ENCODE data around the gene PXMP2. TPM values are rescaled to one million over a fixed set of nuclear protein-coding genes. Genes with fewer than 3 reads are reported as not detected.
A peak's percentile ranks its signal among the peaks of the same experiment; 100 is the strongest.

The PXMP2 gene
- total RNA-seq (23.4 TPM), polyA plus RNA-seq (ENCODE audit: insufficient read depth, low read depth, low replicate concordance) (90.9 TPM)
- long read RNA-seq, donor 1, transcript PXMP2-201 (5 exons, 957 nt), result major isoform, 27 of 46 reads
- long read RNA-seq, donor 1, partial matches to known transcripts, result 18 of 46 reads
- long read RNA-seq, donor 1, other reads (novel, unspliced or antisense), result 0 of 46 reads
- long read RNA-seq, donor 2, transcript PXMP2-201 (5 exons, 957 nt), result major isoform, 31 of 51 reads
- long read RNA-seq, donor 2, partial matches to known transcripts, result 17 of 51 reads
- long read RNA-seq, donor 2, other reads (novel, unspliced or antisense), result 0 of 51 reads
- long read RNA-seq, donor 3, transcript PXMP2-201 (5 exons, 957 nt), result major isoform, 35 of 36 reads
- long read RNA-seq, donor 3, partial matches to known transcripts, result 0 of 36 reads
- long read RNA-seq, donor 3, other reads (novel, unspliced or antisense), result 0 of 36 reads
- long read RNA-seq, donor 4, transcript PXMP2-201 (5 exons, 957 nt), result major isoform, 43 of 54 reads
- long read RNA-seq, donor 4, partial matches to known transcripts, result 11 of 54 reads
- long read RNA-seq, donor 4, other reads (novel, unspliced or antisense), result 0 of 54 reads
- long read RNA-seq, donor 5, partial matches to known transcripts, result 0 of 1 reads
- long read RNA-seq, donor 5, other reads (novel, unspliced or antisense), result 0 of 1 reads
- long read RNA-seq, donor 6, transcript PXMP2-201 (5 exons, 957 nt), result major isoform, 25 of 51 reads
- long read RNA-seq, donor 6, partial matches to known transcripts, result 26 of 51 reads
- long read RNA-seq, donor 6, other reads (novel, unspliced or antisense), result 0 of 51 reads
- long read RNA-seq, donor 7, transcript PXMP2-201 (5 exons, 957 nt), result major isoform, 23 of 27 reads
- long read RNA-seq, donor 7, partial matches to known transcripts, result 3 of 27 reads
- long read RNA-seq, donor 7, other reads (novel, unspliced or antisense), result 1 of 27 reads
- long read RNA-seq, donor 8, transcript PXMP2-201 (5 exons, 957 nt), result major isoform, 36 of 38 reads
- long read RNA-seq, donor 8, partial matches to known transcripts, result 0 of 38 reads
- long read RNA-seq, donor 8, other reads (novel, unspliced or antisense), result 0 of 38 reads
- long read RNA-seq, donor 9, transcript PXMP2-201 (5 exons, 957 nt), result major isoform, 15 of 25 reads
- long read RNA-seq, donor 9, partial matches to known transcripts, result 9 of 25 reads
- long read RNA-seq, donor 9, other reads (novel, unspliced or antisense), result 0 of 25 reads
- long read RNA-seq, donor 10, transcript PXMP2-201 (5 exons, 957 nt), result major isoform, 22 of 27 reads
- long read RNA-seq, donor 10, partial matches to known transcripts, result 5 of 27 reads
- long read RNA-seq, donor 10, other reads (novel, unspliced or antisense), result 0 of 27 reads

DNA sequence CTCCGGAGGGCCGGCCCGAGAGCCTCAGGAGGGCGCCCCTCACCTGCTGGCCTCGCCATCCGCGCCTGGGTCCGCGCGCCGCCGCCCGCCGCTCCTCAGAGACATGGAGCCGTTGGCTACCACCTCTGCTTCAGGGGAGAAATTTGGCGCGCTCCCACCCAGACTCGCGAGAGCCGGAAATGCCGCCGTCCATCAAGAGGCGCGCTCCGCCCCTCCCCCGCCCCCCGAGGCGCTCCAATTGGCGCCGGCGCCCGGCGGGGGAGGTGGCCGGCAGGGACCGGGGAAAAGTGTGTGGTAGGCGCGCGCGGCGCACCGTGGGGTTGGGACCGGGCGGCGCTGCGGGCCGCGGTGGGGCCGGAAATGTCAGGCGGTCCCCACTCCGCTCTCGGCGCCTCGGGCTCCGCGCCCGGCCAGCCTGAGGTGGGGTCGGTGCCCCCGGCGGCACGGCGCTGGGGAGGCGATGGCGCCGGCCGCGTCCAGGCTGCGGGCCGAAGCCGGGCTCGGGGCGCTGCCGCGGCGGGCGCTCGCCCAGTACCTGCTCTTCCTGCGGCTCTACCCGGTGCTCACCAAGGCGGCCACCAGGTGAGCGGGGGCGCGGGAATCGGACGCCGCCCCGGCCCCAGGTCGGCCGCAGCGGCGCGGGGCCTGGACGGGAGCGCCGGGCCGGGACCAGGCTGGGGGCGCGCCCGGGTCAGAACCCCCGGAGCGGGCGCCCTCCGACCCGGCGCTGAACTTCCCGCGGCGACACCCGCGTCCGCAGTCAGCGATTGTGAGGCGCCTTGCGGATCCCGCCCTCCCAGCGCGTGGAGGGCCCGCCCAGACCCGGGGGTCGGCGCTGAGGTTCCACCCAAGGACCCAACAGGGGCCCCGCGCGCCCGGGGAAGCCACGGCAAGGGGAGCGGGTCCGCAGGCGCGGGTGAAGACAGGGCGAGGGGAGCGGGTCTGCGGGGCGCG, at the start of gene PXMP2, which contains the start of gene POLE:
PXMP2 (plus strand) TSS at position 377 of the 954 bp plus-strand sequence; CDS start at position 461, 84 bp downstream.
POLE (minus strand) TSS at position 132 of the 954 bp plus-strand sequence; CDS start at position 105, 27 bp downstream.
- DNase-seq, result peak; percentile 97 to 99 (median 98)
- no peaks in the 10 kb centered on the region for H3K27me3 ChIP-seq (ENCODE audit: control insufficient read depth, insufficient read depth, low read length)
- H3K9ac ChIP-seq (ENCODE audit: low read length in 3 of 3), result no peak within 1 kb of the TSS
- peak within 1 kb of the TSS in 2 of 3 donors; percentile 30 to 35 for H3K4me3 ChIP-seq (ENCODE audit: low read length in 3 of 3)
- no peak for FAIRE-seq
- intact Hi-C loops (cut with DNase I), result no loop called here
- H3K4me1 ChIP-seq (ENCODE audit: control insufficient read depth in 2 of 3, insufficient read depth in 2 of 3, low read depth in 1 of 3, low read length in 3 of 3), result peaks cover 0 to 3% (median 0%) of the 10 kb centered on the region in 3 donors
- no peaks in the 10 kb centered on the region for H3K9me3 ChIP-seq (ENCODE audit: control insufficient read depth in 2 of 3, insufficient read depth in 1 of 3, low read length in 3 of 3)
- H3K27ac ChIP-seq (ENCODE audit: low read depth in 2 of 2, low read length in 2 of 2), result no peak within 1 kb of the TSS
- H3K36me3 ChIP-seq (ENCODE audit: control insufficient read depth in 2 of 3, insufficient read depth in 3 of 3, low read length in 3 of 3), result peaks cover 0 to 7% (median 0%) of the 10 kb centered on the region in 3 donors
- TF ChIP-seq, protein P1, sequence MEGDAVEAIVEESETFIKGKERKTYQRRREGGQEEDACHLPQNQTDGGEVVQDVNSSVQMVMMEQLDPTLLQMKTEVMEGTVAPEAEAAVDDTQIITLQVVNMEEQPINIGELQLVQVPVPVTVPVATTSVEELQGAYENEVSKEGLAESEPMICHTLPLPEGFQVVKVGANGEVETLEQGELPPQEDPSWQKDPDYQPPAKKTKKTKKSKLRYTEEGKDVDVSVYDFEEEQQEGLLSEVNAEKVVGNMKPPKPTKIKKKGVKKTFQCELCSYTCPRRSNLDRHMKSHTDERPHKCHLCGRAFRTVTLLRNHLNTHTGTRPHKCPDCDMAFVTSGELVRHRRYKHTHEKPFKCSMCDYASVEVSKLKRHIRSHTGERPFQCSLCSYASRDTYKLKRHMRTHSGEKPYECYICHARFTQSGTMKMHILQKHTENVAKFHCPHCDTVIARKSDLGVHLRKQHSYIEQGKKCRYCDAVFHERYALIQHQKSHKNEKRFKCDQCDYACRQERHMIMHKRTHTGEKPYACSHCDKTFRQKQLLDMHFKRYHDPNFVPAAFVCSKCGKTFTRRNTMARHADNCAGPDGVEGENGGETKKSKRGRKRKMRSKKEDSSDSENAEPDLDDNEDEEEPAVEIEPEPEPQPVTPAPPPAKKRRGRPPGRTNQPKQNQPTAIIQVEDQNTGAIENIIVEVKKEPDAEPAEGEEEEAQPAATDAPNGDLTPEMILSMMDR (IDR thresholded peaks at IDR 0.05; ENCODE audit: borderline replicate concordance, extremely low read depth, insufficient read depth), result peak; percentile 8

DNA sequence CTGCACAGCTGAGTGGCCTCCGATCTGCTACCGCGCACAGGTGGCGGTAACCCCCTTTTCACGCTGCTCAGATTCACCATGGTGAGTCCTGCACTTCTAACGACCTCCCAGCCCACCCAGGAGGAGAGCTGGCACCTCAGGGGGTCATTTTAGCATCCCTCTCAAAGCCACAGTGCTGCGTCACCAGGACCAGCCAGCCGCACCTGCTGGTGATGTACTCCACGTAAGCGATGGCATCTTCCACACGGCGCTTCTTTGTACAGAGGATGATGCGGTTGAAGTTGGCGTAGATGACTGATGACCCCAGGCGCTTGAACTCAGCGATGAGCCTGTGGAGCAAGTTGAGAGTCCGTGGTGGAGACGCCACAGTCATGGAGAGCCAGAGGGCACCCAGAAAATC, 49.6 kb upstream of the PXMP2 start:
- H3K9ac ChIP-seq (ENCODE audit: low read length in 3 of 3), result no peak overlapping the region
- H3K9me3 ChIP-seq (ENCODE audit: control insufficient read depth in 2 of 3, insufficient read depth in 1 of 3, low read length in 3 of 3), result no peaks in the 10 kb centered on the region
- FAIRE-seq (no peak), DNase-seq (no peak)
- no peak overlapping the region for H3K4me3 ChIP-seq (ENCODE audit: low read length in 3 of 3)
- peaks cover 0 to 2% (median 0%) of the 10 kb centered on the region in 3 donors for H3K4me1 ChIP-seq (ENCODE audit: control insufficient read depth in 2 of 3, insufficient read depth in 2 of 3, low read depth in 1 of 3, low read length in 3 of 3)
- H3K36me3 ChIP-seq (ENCODE audit: control insufficient read depth in 2 of 3, insufficient read depth in 3 of 3, low read length in 3 of 3), result peaks cover 2 to 21% (median 8%) of the 10 kb centered on the region in 3 donors
- no peaks in the 10 kb centered on the region for H3K27me3 ChIP-seq (ENCODE audit: control insufficient read depth, insufficient read depth, low read length)
- intact Hi-C loops (cut with DNase I), result no loop called here
- no peak overlapping the region for H3K27ac ChIP-seq (ENCODE audit: low read depth in 2 of 2, low read length in 2 of 2)
- TF ChIP-seq, protein P1 (IDR thresholded peaks at IDR 0.05; ENCODE audit: borderline replicate concordance, extremely low read depth, insufficient read depth), result no peak
